Esophagus muscularis mucosa (tissue), 3 donors: ENCODE measurements around the gene KREMEN1.

Experiments used
- POLR2A ChIP-seq: fragments of 450-650 bp; IDR thresholded peaks from one replicate; pipeline ENCODE4 v1.6.1; 2017; ENCODE audit warnings: antibody characterized with exemption, moderate library complexity, mild to moderate bottlenecking, low read depth
- POLR2AphosphoS5 ChIP-seq, 2 donors: sonication (generic); formaldehyde crosslinking; IDR thresholded peaks; one replicate each; pipeline ENCODE4 v1.6.1; 2017; ENCODE audit warnings: antibody characterized with exemption in 2 of 2
- TF ChIP-seq, protein P1 (sequence below), 3 experiments: fragments of 200-600 bp in 2 of 3; fragments of 450-650 bp in 1 of 3; sonication (generic) in 2 of 3; IDR thresholded peaks; one replicate each; pipeline ENCODE4 v1.5.1; 2017 to 2019; ENCODE audit warnings: antibody characterized with exemption in 3 of 3, mild to moderate bottlenecking in 2 of 3, moderate library complexity in 1 of 3

DNA sequence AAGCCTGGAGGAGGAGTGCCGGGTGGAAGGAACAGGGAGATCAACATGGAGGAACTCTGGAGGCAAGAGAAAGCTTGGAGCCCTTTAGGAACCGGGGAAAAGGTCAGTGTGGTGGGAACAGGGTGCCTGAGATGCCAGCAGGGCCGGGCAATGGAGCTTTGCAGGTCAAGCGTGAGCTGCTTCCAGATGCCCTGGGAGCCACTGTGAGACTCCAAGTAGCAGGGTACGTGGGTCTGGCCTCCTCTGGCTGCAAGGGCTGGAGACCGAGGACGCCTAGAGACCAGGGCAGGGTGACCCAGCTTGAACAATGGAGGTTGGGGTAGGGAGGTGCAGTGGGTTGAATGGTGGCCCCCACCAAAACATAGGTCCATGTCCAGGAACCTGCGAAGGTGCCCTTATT lies 117.2 kb downstream of the KREMEN1 start:
- no peak for TF ChIP-seq POLR2A
- TF ChIP-seq, protein P1, sequence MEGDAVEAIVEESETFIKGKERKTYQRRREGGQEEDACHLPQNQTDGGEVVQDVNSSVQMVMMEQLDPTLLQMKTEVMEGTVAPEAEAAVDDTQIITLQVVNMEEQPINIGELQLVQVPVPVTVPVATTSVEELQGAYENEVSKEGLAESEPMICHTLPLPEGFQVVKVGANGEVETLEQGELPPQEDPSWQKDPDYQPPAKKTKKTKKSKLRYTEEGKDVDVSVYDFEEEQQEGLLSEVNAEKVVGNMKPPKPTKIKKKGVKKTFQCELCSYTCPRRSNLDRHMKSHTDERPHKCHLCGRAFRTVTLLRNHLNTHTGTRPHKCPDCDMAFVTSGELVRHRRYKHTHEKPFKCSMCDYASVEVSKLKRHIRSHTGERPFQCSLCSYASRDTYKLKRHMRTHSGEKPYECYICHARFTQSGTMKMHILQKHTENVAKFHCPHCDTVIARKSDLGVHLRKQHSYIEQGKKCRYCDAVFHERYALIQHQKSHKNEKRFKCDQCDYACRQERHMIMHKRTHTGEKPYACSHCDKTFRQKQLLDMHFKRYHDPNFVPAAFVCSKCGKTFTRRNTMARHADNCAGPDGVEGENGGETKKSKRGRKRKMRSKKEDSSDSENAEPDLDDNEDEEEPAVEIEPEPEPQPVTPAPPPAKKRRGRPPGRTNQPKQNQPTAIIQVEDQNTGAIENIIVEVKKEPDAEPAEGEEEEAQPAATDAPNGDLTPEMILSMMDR (IDR thresholded peaks at IDR 0.05): no peak
- TF ChIP-seq POLR2AphosphoS5 (IDR thresholded peaks at IDR 0.05): no peak
